Mammary epithelial cell (primary cell): ENCODE measurements around the gene CELSR1.

Source experiments
- CTCF ChIP-seq, 2 donors: IDR thresholded peaks in 1 of 2; conservative IDR thresholded peaks in 1 of 2; 2 replicates each; pipeline ENCODE4 v1.5.1; 2011 to 2012; ENCODE audit warnings: inconsistent platforms in 2 of 2, low read length in 2 of 2, mild to moderate bottlenecking in 2 of 2, control low read depth in 1 of 2, low read depth in 1 of 2; ENCODE audit not compliant: insufficient read depth in 1 of 2; ENCODE audit errors: extremely low read depth in 1 of 2
- EZH2 ChIP-seq: IDR thresholded peaks from 2 replicates; pipeline ENCODE4 v1.6.1; 2012; ENCODE audit warnings: low read length, inconsistent platforms, borderline replicate concordance

DNA sequence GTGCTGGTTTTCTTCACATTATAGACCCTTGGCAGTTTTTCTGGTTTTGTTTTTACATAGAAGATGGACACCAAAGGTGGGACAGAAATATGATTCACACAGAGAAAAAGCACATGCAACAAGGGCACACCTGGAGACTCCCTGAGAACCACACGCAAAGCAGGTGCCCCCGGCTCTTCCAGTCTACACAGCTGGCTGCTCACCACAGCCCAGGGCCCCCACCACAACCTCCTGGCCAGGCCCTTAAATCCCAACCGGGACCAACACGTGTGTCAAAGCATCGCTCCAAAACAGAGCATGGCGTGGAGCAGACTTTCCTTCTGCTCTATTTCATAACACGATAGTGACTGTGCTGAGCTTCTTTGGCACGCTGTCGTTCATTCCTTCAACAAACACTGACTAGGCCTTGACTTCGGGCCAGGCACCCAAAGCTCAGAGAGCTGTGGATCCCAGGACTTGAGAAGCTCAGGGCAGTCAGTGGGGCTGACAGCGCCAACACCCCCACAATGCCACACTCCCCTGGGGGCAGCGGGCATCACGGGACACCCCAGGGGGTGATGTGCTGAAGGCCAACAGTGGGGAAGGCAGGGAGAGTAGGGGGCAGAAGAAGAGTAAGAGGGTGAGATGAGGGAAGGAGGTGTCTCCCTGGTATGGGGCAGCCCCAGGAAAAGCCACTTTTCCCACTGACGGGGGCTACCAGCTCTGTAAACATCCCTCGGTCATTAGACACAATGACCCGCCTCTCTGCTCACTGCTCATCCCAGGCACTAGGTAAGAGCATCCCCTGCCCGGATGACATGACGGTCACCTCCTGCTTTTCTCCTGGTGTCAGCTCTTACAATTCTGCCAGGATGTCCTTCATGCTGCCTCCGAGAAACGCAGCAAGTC is 26.0 kb downstream of the CELSR1 start:
- no peak for TF ChIP-seq CTCF (conservative IDR thresholded peaks at IDR 0.05 in 1 of 2, IDR thresholded peaks at IDR 0.05 in 1 of 2; ENCODE audit: extremely low read depth in 1 of 2, insufficient read depth in 1 of 2, low read depth in 1 of 2, low read length in 2 of 2)
- TF ChIP-seq EZH2: no peak
